Mucosa of descending colon (tissue), 3 donors: ENCODE measurements around the gene HSD17B1. TPM values are rescaled to one million over a fixed set of nuclear protein-coding genes. Genes with fewer than 3 reads are reported as not detected.

Source experiments
- ATAC-seq: fragments of 200-7000 bp; cut with Tn5 transposase; one replicate; pipeline ENCODE4 v1.9.1; 2020; ENCODE audit warnings: mild to moderate bottlenecking, moderate library complexity
- DNase-seq, 3 donors: peaks; one replicate each; pipeline ENCODE4 v3.0.0-alpha.2; 2020
- H3K36me3 ChIP-seq: fragments of 200-600 bp; one replicate; pipeline ENCODE4 v1.8.0; 2021; ENCODE audit warnings: low read depth, mild to moderate bottlenecking
- H3K4me1 ChIP-seq: fragments of 200-600 bp; one replicate; pipeline ENCODE4 v1.8.0; 2021; ENCODE audit warnings: low read depth, mild to moderate bottlenecking
- H3K4me3 ChIP-seq: fragments of 200-600 bp; one replicate; pipeline ENCODE4 v1.8.0; 2021; ENCODE audit warnings: mild to moderate bottlenecking
- H3K9me3 ChIP-seq: fragments of 200-600 bp; one replicate; pipeline ENCODE4 v1.8.0; 2021; ENCODE audit warnings: mild to moderate bottlenecking
- CTCF ChIP-seq: fragments of 200-600 bp; IDR thresholded peaks from one replicate; pipeline ENCODE4 v1.8.0; 2022; ENCODE audit warnings: antibody characterized with exemption, mild to moderate bottlenecking
- intact Hi-C, 2 donors: fragments of 100-400 bp; cut with DNase I in 1 of 2; cut with micrococcal nuclease in 1 of 2; formaldehyde crosslinking; loops; one replicate each; pipeline versions ENCODE4 v1.11.0 to v1.11.1; 2022; cut with DNase I, micrococcal nuclease
- total RNA-seq, 3 donors: library from RNA; stranded (reverse); fragmentation: NEBNext Ultra II Directional in 2 of 3; extraction: Animal tissue kit (Norgen Biotek cat#: 25700) in 2 of 3; gene quantifications; one replicate each; pipeline versions ENCODE4 v1.2.1 to v1.2.4, GENCODE V29; 2021 to 2023
- donor health status: DM: no; HTN: no; CAD: no; lungs with moderate emphysema.
- donor health status: DM: no; HTN: no; CAD: no.
- donor health status: DM: no; HTN: yes; CAD: no.

The HSD17B1 gene
- total RNA-seq, 3 donors from 2014 or later: 1.5 to 2.5 (median 1.7) TPM

DNA sequence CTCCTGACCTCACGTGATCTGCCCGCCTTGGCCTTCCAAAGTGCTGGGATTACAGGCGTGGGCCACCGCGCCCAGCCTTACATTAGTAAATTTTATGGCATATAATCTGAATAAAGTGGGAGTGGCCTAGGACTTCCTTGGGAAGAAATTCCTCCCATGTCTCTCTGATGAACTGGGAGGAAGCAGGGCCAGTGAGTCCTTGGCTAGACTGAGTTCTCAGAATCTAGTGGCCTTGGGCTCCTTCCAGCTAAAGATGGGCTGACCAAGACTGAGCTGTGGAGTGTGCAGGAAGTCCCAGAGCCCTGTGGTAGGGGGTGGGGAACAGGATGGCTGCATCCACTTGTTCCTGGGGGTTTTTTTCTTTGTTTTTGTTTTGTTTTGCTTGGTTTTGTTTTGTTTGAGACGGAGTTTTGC lies 26.7 kb upstream of the HSD17B1 start:
- ATAC-seq: peak; percentile 73
- no peak for TF ChIP-seq CTCF
- peaks cover 22% of the 10 kb centered on the region for H3K4me1 ChIP-seq
- H3K4me3 ChIP-seq: no peak overlapping the region
- H3K36me3 ChIP-seq: no peaks in the 10 kb centered on the region
- H3K9me3 ChIP-seq: no peaks in the 10 kb centered on the region
- DNase-seq: peak in 2 of 3 donors; percentile 63 to 68
- intact Hi-C loops: no loop called here

- peak in 1 of 3 donors; percentile 20 for DNase-seq
- intact Hi-C loops: no loop called here
These were observed 24.8 kb upstream of the HSD17B1 start for GRCh38 chr17:42527932-42528331.

GRCh38 chr17:42529061-42529460 lies 23.7 kb upstream of the HSD17B1 start:
- H3K36me3 ChIP-seq: no peaks in the 10 kb centered on the region
- ATAC-seq: no peak
- intact Hi-C loops: no loop called here
- DNase-seq: no peak
- no peak overlapping the region for H3K4me3 ChIP-seq
- no peak for TF ChIP-seq CTCF
- H3K4me1 ChIP-seq: peaks cover 17% of the 10 kb centered on the region
- no peaks in the 10 kb centered on the region for H3K9me3 ChIP-seq

More at GRCh38 chr17:42527932-42528331, 24.8 kb upstream of the HSD17B1 start:
- no peak overlapping the region for H3K4me3 ChIP-seq
- no peaks in the 10 kb centered on the region for H3K9me3 ChIP-seq
- no peak for ATAC-seq
- peaks cover 17% of the 10 kb centered on the region for H3K4me1 ChIP-seq
- no peak for TF ChIP-seq CTCF
- no peaks in the 10 kb centered on the region for H3K36me3 ChIP-seq

DNA sequence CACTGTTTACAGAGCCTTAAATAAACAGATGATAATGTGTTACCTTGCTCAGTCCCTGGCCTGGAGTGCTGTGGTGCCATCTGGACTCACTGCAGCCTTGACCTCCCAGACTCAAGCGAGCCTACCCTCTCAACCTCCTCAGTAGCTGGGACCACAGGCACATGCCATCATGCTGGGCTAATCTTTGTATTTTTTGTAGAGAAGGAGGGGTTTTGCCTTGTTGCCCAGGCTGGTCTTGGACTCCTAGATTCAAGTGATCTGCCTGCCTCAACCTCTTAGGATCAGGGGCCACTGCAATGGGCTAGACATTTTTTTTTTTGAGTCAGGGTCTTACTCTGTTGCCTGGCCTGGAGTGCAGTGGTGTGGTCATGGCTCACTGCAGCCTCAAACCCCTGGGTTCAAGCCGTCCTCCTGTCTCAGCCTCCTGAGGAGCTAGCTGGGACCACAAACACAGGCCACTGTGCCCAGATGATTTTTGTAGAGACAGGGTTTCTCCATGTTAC lies 21.7 kb upstream of the HSD17B1 start:
- Histone ChIP-seq H3K9me3 (no peaks in the 10 kb centered on the region), H3K4me3 (no peak overlapping the region), H3K36me3 (no peaks in the 10 kb centered on the region), H3K4me1 (peaks cover 21% of the 10 kb centered on the region)
- intact Hi-C loops: no loop called here
- ATAC-seq (no peak), DNase-seq (peak in 1 of 3 donors; percentile 36)
- no peak for TF ChIP-seq CTCF

DNA sequence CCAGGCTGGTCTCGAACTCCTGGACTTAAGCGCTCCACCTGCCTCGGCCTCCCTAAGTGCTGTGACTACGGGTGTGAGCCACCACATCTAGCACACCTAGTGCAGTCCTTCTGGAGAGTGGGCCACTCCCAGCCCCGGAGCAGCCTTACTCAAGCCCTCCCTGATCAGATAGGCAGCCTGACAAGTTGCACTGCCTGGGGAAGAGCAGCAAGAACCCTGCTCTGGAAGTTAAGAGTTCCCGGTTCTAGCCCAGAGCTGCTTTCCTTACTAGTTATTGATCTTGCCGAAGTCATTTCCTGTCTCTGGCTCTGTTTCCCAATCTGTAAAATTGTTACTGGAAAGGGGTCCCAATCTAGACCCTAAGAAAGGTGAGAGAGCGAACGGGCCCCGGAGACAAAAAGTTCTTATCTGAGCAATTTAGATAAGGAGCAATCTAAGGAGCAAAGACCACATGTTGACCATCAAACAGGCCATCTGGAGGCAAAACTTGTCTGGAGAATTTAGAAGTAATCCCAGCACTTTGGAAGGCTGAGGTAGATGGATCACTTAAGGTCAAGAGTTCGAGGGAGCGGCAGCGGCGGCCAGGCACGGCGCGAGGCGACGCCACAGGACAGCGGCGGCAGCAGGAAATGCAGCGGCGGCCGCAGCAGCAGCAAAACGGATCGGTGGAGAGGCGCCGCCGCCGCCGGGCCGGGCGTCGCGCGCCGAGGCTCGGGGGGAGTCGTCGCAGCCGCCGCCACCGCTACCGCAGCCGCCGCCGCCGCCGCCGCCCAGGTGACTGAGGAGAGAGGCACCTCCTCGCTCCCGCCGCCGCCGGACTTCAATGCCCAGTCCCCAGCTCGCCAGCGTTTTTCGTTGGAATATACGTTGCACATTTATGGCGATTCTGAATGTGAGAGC lies 21.0 kb upstream of the HSD17B1 start:
- intact Hi-C loops: no loop called here

More for the DNA sequence above, 21.0 kb upstream of the HSD17B1 start:
- Histone ChIP-seq H3K9me3 (no peaks in the 10 kb centered on the region), H3K36me3 (no peaks in the 10 kb centered on the region), H3K4me3 (no peak overlapping the region), H3K4me1 (peaks cover 21% of the 10 kb centered on the region)
- peak; percentile 59 for ATAC-seq
- TF ChIP-seq CTCF: peak; percentile 31
- peak; percentile 76 to 84 (median 83) for DNase-seq
